ENCODE results near the gene EGFLAM. TPM values are rescaled to one million over a fixed set of nuclear protein-coding genes. Genes with fewer than 3 reads are reported as not detected.

The EGFLAM gene
- total RNA-seq, 1 donor from 2014 or later, result 8.9 TPM

DNA sequence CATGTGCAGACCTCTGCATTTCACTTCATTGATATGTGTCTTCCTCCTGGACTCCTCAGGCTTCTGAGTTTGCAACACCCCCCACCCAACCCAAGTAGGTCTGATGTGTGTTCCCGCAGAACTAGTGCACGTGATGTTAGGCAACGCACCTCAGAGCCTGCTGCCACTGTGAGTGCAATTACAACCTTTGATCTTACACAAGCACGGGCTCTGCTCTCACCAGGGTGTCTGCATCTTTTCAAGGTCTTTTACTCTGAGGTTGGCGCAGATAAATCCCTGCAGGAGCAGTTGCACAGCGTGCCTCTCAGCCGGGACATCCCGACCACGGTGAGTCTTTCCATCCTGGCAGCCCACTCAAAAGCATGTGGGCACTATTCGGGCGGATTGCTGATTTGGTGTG lies 80.1 kb downstream of the EGFLAM start:
- Histone ChIP-seq H3K27ac (replicated peaks) (no peak overlapping the region), H3K4me1 (peaks cover 6% of the 10 kb centered on the region), H3K9me3 (replicated peaks) (no peaks in the 10 kb centered on the region), H3K4me3 (no peak overlapping the region), H3K36me3 (no peaks in the 10 kb centered on the region), H3K27me3 (ENCODE audit: low read depth) (peaks cover 60% of the 10 kb centered on the region)
- intact Hi-C loops (cut with micrococcal nuclease), result no loop called here
- TF ChIP-seq, protein P1, sequence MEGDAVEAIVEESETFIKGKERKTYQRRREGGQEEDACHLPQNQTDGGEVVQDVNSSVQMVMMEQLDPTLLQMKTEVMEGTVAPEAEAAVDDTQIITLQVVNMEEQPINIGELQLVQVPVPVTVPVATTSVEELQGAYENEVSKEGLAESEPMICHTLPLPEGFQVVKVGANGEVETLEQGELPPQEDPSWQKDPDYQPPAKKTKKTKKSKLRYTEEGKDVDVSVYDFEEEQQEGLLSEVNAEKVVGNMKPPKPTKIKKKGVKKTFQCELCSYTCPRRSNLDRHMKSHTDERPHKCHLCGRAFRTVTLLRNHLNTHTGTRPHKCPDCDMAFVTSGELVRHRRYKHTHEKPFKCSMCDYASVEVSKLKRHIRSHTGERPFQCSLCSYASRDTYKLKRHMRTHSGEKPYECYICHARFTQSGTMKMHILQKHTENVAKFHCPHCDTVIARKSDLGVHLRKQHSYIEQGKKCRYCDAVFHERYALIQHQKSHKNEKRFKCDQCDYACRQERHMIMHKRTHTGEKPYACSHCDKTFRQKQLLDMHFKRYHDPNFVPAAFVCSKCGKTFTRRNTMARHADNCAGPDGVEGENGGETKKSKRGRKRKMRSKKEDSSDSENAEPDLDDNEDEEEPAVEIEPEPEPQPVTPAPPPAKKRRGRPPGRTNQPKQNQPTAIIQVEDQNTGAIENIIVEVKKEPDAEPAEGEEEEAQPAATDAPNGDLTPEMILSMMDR (IDR thresholded peaks at IDR 0.05; ENCODE audit: borderline replicate concordance), result no peak
- no peak for DNase-seq

DNA sequence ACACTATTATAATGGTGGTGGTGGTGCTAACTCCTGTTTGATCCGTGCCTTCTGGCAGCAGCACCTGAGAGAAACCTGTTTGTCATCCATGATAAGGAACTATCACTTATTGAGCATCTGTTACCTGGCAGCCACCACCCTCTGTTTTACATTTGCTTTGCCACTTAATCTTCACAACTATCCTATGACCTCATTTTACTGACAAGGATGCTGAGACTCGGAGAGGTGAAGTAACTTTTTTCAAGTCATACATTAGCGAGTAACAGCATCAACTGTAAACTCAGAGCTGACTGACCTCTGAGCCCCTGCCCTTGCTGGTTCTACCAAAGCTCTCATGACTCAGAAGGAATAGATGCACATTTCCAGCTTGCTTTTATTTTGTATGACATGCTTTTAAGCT lies 81.1 kb downstream of the EGFLAM start:
- H3K36me3 ChIP-seq, result no peaks in the 10 kb centered on the region
- DNase-seq, result no peak
- TF ChIP-seq, protein P1 (IDR thresholded peaks at IDR 0.05; ENCODE audit: borderline replicate concordance), result no peak
- H3K4me3 ChIP-seq, result no peak overlapping the region
- peaks cover 70% of the 10 kb centered on the region for H3K27me3 ChIP-seq (ENCODE audit: low read depth)
- H3K4me1 ChIP-seq, result peaks cover 6% of the 10 kb centered on the region
- intact Hi-C loops (cut with micrococcal nuclease), result no loop called here
- H3K27ac ChIP-seq (replicated peaks), result no peak overlapping the region
- no peaks in the 10 kb centered on the region for H3K9me3 ChIP-seq (replicated peaks)

DNA sequence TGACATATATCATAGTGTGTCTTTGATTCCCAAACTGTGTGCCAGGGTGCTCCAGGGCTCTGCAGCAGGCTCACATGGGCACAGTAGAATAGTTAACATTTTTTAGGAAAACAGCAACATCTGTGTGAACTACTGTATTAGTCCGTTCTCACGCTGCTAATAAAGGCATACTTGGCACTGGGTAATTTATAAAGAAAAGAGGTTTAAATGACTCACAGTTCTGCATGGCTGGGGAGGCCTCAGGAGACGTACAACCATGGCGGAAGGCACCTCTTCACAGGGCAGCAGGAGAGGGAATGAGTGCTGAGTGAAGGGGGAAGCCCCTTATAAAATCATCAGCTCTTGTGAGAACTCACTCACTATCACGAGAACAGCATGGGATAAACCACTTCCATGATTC lies 82.7 kb downstream of the EGFLAM start:
- Histone ChIP-seq H3K9me3 (replicated peaks) (no peaks in the 10 kb centered on the region), H3K27me3 (ENCODE audit: low read depth) (peaks cover 83% of the 10 kb centered on the region), H3K4me1 (peaks cover 6% of the 10 kb centered on the region), H3K36me3 (no peaks in the 10 kb centered on the region), H3K27ac (replicated peaks) (no peak overlapping the region), H3K4me3 (no peak overlapping the region)
- intact Hi-C loops (cut with micrococcal nuclease), result no loop called here
- no peak for DNase-seq
- TF ChIP-seq, protein P1 (IDR thresholded peaks at IDR 0.05; ENCODE audit: borderline replicate concordance), result no peak

DNA sequence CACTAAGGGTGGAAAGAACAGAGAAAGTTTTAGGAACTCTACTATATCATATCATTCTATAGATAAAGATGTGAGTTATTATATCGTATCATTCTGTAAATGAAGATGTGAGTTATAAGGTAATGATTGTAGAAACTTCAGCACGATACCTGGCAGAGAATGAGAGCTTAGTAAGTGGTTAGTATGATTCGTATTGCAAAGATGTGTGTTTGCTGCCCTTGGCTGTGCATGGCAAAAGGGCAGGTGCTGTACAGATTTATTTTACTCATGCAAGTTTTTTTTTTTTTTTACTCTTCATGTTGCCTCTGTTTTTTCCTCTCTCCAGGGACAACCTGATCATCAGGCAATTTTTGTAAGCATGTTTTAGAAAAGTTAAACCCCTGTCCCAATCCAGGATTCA lies 83.3 kb downstream of the EGFLAM start:
- H3K9me3 ChIP-seq (replicated peaks), result no peaks in the 10 kb centered on the region
- H3K27ac ChIP-seq (replicated peaks), result no peak overlapping the region
- intact Hi-C loops (cut with micrococcal nuclease), result no loop called here
- TF ChIP-seq, protein P1 (IDR thresholded peaks at IDR 0.05; ENCODE audit: borderline replicate concordance), result no peak
- H3K4me3 ChIP-seq, result no peak overlapping the region
- H3K27me3 ChIP-seq (ENCODE audit: low read depth), result peaks cover 83% of the 10 kb centered on the region
- H3K36me3 ChIP-seq, result no peaks in the 10 kb centered on the region
- H3K4me1 ChIP-seq, result peaks cover 6% of the 10 kb centered on the region
- no peak for DNase-seq

DNA sequence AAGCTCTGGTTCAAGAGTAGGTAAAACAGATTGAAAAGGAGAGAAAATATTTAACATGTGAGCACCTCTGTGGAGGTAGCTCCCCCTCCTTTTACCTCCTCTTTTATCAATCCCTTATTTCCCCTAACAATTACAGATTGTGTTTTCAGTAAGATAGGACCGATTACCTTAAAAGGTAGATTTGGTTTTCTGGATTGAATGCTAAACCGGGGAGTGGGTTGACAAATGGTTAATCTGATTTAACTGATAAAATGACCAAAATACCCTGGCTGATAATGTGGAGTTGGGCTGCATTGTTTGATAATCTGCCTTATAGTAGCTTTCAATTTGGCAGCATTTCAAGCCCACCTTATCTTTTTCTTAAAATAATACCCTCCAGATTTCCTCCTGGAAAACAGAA lies 83.9 kb downstream of the EGFLAM start:
- no peak overlapping the region for H3K27ac ChIP-seq (replicated peaks)
- TF ChIP-seq, protein P1 (IDR thresholded peaks at IDR 0.05; ENCODE audit: borderline replicate concordance), result no peak
- H3K36me3 ChIP-seq, result no peaks in the 10 kb centered on the region
- no peak overlapping the region for H3K4me3 ChIP-seq
- H3K4me1 ChIP-seq, result peaks cover 6% of the 10 kb centered on the region
- DNase-seq, result no peak
- intact Hi-C loops (cut with micrococcal nuclease), result no loop called here
- peaks cover 80% of the 10 kb centered on the region for H3K27me3 ChIP-seq (ENCODE audit: low read depth)
- no peaks in the 10 kb centered on the region for H3K9me3 ChIP-seq (replicated peaks)

DNA sequence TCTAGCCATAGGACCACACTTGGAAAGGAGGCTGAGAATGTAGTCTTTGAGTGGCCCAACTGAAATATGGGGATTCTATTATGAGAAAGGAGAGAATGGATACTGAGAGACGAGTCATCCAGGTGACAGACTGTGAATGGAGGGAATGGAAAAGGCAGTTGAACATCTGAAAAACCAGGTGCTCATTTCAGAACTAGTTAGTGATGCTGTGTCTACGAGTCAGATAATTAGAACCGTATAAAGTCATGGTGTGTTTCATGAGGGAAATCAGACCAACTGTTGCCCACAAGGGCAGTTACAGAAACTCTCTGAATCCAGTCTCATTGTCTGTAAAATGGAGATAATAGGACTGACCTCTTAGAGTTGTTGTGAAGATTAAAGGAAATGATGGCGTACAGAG lies 86.5 kb downstream of the EGFLAM start:
- intact Hi-C loops (cut with micrococcal nuclease), result no loop called here
- no peak overlapping the region for H3K27ac ChIP-seq (replicated peaks)
- no peaks in the 10 kb centered on the region for H3K36me3 ChIP-seq
- DNase-seq, result no peak
- peaks cover 59% of the 10 kb centered on the region for H3K27me3 ChIP-seq (ENCODE audit: low read depth)
- no peak overlapping the region for H3K4me3 ChIP-seq
- no peaks in the 10 kb centered on the region for H3K9me3 ChIP-seq (replicated peaks)
- H3K4me1 ChIP-seq, result no peaks in the 10 kb centered on the region
- TF ChIP-seq, protein P1 (IDR thresholded peaks at IDR 0.05; ENCODE audit: borderline replicate concordance), result no peak

Data from left ventricle myocardium inferior (tissue), 1 donor.